ELF-1 (cell line): ENCODE results near the gene RAB3C.
"Not testable (repeated sequence)": the region's sequence is repeated elsewhere in the genome, so short reads cannot be mapped to it uniquely, and the experiment has no call there.

Source experiments
- DNase-seq: peaks from one replicate; pipeline ENCODE4 v3.0.0-alpha.2; 2016; ENCODE audit warnings: low read depth, low spot score

The RAB3C gene

GRCh38 chr5:58582803-58583491, at the start of gene RAB3C:
Gene RAB3C (plus strand): TSS chr5:58583075. CDS start chr5:58583209, 134 bp downstream.
- DNase-seq: peak; percentile 97

GRCh38 chr5:58541935-58542334, 40.9 kb upstream of the RAB3C start:
- DNase-seq: not testable (repeated sequence)

- DNase-seq: peak; percentile 15
These were observed 40.2 kb upstream of the RAB3C start for GRCh38 chr5:58542709-58543108.

GRCh38 chr5:58543723-58544122, 39.2 kb upstream of the RAB3C start:
- DNase-seq: no peak

- no peak for DNase-seq
These were observed 38.7 kb upstream of the RAB3C start for GRCh38 chr5:58544195-58544594.

- DNase-seq: no peak
These were observed 37.9 kb upstream of the RAB3C start for GRCh38 chr5:58544926-58545325.

GRCh38 chr5:58545912-58546311, 37.0 kb upstream of the RAB3C start:
- DNase-seq: no peak

GRCh38 chr5:58548068-58548467, 34.8 kb upstream of the RAB3C start:
- DNase-seq: no peak

GRCh38 chr5:58551492-58551891, 31.4 kb upstream of the RAB3C start:
- no peak for DNase-seq

- peak; percentile 27 for DNase-seq
These were observed 25.1 kb upstream of the RAB3C start for GRCh38 chr5:58557665-58558338.

GRCh38 chr5:58563016-58563700, 19.7 kb upstream of the RAB3C start:
- DNase-seq: not testable (repeated sequence)

GRCh38 chr5:58564043-58564832, 18.6 kb upstream of the RAB3C start:
- DNase-seq: not testable (repeated sequence)

- DNase-seq: no peak
These were observed 17.8 kb upstream of the RAB3C start for GRCh38 chr5:58565033-58565432.

- DNase-seq: no peak
These were observed 11.4 kb upstream of the RAB3C start for GRCh38 chr5:58571501-58571900.

GRCh38 chr5:58572973-58573372, 9.9 kb upstream of the RAB3C start:
- not testable (repeated sequence) for DNase-seq

- DNase-seq: no peak
These were observed 3.1 kb upstream of the RAB3C start for GRCh38 chr5:58579781-58580180.

- peak; percentile 20 for DNase-seq
These were observed 664 bp upstream of the RAB3C start for GRCh38 chr5:58582019-58582802.

GRCh38 chr5:58595952-58596351, 13.1 kb downstream of the RAB3C start:
- no peak for DNase-seq

- DNase-seq: no peak
These were observed 15.6 kb downstream of the RAB3C start for GRCh38 chr5:58598440-58598839.

- DNase-seq: no peak
These were observed 16.3 kb downstream of the RAB3C start for GRCh38 chr5:58599217-58599616.

GRCh38 chr5:58600613-58601012, 17.7 kb downstream of the RAB3C start:
- DNase-seq: not testable (repeated sequence)
